ENCODE data around the gene KIF1B.

GRCh38 chr1:10253149-10253548 is 42.8 kb downstream of the KIF1B start:
- TF ChIP-seq, protein P1, sequence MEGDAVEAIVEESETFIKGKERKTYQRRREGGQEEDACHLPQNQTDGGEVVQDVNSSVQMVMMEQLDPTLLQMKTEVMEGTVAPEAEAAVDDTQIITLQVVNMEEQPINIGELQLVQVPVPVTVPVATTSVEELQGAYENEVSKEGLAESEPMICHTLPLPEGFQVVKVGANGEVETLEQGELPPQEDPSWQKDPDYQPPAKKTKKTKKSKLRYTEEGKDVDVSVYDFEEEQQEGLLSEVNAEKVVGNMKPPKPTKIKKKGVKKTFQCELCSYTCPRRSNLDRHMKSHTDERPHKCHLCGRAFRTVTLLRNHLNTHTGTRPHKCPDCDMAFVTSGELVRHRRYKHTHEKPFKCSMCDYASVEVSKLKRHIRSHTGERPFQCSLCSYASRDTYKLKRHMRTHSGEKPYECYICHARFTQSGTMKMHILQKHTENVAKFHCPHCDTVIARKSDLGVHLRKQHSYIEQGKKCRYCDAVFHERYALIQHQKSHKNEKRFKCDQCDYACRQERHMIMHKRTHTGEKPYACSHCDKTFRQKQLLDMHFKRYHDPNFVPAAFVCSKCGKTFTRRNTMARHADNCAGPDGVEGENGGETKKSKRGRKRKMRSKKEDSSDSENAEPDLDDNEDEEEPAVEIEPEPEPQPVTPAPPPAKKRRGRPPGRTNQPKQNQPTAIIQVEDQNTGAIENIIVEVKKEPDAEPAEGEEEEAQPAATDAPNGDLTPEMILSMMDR (IDR thresholded peaks at IDR 0.05), result no peak
- TF ChIP-seq POLR2A (IDR thresholded peaks at IDR 0.05) (no peak), POLR2AphosphoS5 (IDR thresholded peaks at IDR 0.05) (no peak)

Measured in sigmoid colon (tissue), 4 donors.